ENCODE data around the gene MORN4. TPM values are rescaled to one million over a fixed set of nuclear protein-coding genes. Genes with fewer than 3 reads are reported as not detected.

MORN4 gene
- total and polyA plus RNA-seq, 4 donors: 4.1 to 16.1 (median 7.0) TPM

DNA sequence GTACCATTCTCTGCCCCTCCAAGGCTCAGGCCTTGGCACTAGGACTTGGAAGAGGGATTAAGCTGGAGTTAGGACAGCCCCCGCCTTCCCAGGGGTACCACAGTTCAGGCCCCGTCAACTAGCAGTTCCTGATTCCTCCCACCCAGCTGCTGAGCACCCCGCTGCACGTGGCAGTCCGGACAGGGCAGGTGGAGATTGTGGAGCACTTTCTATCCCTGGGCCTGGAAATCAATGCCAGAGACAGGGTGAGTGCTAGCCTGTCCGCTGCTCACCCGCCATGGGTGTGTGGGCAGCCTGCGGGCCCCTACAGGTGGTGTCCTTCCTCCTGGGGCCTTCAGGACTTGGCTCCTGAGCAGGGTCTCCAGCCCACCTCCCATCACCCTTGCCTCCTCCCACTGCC lies 51.1 kb downstream of the MORN4 start:
- H3K27me3 ChIP-seq (ENCODE audit: control insufficient read depth in 3 of 3, insufficient read depth in 3 of 3, low read length in 2 of 3): no peaks in the 10 kb centered on the region
- no peaks in the 10 kb centered on the region for H3K36me3 ChIP-seq (ENCODE audit: control insufficient read depth in 4 of 4, insufficient read depth in 4 of 4, low read length in 4 of 4)
- no peak overlapping the region for H3K27ac ChIP-seq (ENCODE audit: low read depth in 1 of 2, low read length in 1 of 2)
- H3K9me3 ChIP-seq (ENCODE audit: control insufficient read depth in 4 of 4, insufficient read depth in 3 of 4, low read length in 3 of 4): no peaks in the 10 kb centered on the region
- H3K4me1 ChIP-seq (ENCODE audit: control insufficient read depth in 5 of 5, insufficient read depth in 5 of 5, low read length in 5 of 5): peaks cover 0 to 3% (median 0%) of the 10 kb centered on the region in 5 donors
- no peak overlapping the region for H3K4me3 ChIP-seq
- ATAC-seq (ENCODE audit: insufficient read depth, low FRiP score) (no peak), DNase-seq (no peak)
- WGBS, 2 donors: 89 to 95% methylated on average over 7 to 8 of the region's 8 CpGs
- TF ChIP-seq, protein P1, sequence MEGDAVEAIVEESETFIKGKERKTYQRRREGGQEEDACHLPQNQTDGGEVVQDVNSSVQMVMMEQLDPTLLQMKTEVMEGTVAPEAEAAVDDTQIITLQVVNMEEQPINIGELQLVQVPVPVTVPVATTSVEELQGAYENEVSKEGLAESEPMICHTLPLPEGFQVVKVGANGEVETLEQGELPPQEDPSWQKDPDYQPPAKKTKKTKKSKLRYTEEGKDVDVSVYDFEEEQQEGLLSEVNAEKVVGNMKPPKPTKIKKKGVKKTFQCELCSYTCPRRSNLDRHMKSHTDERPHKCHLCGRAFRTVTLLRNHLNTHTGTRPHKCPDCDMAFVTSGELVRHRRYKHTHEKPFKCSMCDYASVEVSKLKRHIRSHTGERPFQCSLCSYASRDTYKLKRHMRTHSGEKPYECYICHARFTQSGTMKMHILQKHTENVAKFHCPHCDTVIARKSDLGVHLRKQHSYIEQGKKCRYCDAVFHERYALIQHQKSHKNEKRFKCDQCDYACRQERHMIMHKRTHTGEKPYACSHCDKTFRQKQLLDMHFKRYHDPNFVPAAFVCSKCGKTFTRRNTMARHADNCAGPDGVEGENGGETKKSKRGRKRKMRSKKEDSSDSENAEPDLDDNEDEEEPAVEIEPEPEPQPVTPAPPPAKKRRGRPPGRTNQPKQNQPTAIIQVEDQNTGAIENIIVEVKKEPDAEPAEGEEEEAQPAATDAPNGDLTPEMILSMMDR (IDR thresholded peaks at IDR 0.05; ENCODE audit: control extremely low read depth, extremely low read depth): no peak
- no peak overlapping the region for H3K9ac ChIP-seq (ENCODE audit: insufficient read depth in 1 of 2, low read length in 2 of 2)

DNA sequence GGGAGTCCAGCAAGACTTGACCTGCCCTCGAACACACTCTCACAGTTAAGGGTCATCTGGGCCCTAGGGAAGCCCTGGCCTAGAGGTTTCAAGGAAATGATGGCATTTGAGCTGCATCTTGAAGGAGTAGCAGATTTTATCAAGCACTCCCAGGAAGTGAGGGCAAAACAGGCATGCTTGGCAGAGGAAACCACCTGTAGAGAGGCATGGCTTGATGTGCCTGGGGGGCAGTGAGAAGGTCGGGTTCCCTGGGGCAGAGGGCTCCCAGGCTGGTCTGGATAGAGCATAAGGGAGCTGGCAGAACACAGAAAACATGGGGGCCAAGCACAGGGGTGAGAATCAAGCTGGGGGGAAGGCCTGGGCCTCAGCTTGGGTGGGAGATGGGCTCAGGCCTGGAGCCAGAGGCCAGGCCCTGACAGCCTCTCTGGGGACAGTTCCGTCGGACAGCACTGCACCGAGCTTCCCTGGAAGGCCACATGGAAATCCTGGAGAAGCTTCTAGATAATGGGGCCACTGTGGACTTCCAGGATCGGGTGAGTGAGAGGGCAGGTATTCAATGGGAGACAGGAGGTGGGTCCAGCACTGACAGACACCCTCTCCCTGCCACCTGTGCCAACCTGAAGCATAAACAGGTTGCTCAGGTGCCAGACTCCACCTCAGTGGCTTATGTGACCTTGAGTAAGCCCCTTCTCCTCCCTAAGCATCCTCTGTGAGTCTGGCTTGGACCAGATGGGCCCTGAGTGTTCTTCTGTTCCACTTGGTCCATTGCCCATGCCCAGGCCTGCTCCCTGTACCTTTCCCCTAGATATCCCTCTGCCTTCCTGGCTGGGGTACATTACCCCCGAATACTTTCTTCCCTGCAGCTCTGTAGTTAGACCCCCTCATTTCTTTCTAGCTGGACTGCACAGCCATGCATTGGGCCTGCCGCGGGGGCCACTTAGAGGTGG lies 52.6 kb downstream of the MORN4 start:
- TF ChIP-seq, protein P1 (IDR thresholded peaks at IDR 0.05; ENCODE audit: control extremely low read depth, extremely low read depth): no peak
- Histone ChIP-seq H3K9ac (ENCODE audit: insufficient read depth in 1 of 2, low read length in 2 of 2) (no peak overlapping the region), H3K4me1 (ENCODE audit: control insufficient read depth in 5 of 5, insufficient read depth in 5 of 5, low read length in 5 of 5) (peaks cover 0 to 4% (median 0%) of the 10 kb centered on the region in 5 donors), H3K4me3 (no peak overlapping the region), H3K27ac (ENCODE audit: low read depth in 1 of 2, low read length in 1 of 2) (no peak overlapping the region), H3K9me3 (ENCODE audit: control insufficient read depth in 4 of 4, insufficient read depth in 3 of 4, low read length in 3 of 4) (no peaks in the 10 kb centered on the region), H3K36me3 (ENCODE audit: control insufficient read depth in 4 of 4, insufficient read depth in 4 of 4, low read length in 4 of 4) (no peaks in the 10 kb centered on the region), H3K27me3 (ENCODE audit: control insufficient read depth in 3 of 3, insufficient read depth in 3 of 3, low read length in 2 of 3) (no peaks in the 10 kb centered on the region)
- ATAC-seq (ENCODE audit: insufficient read depth, low FRiP score): no peak
- no peak for DNase-seq
- WGBS, 2 donors: 87 to 91% methylated on average over 9 of the region's 9 CpGs

- H3K4me3 ChIP-seq: no peak overlapping the region
- ATAC-seq (ENCODE audit: insufficient read depth, low FRiP score) (no peak), DNase-seq (no peak)
- H3K9ac ChIP-seq (ENCODE audit: insufficient read depth in 1 of 2, low read length in 2 of 2): no peak overlapping the region
- H3K27me3 ChIP-seq (ENCODE audit: control insufficient read depth in 3 of 3, insufficient read depth in 3 of 3, low read length in 2 of 3): no peaks in the 10 kb centered on the region
- TF ChIP-seq, protein P1 (IDR thresholded peaks at IDR 0.05; ENCODE audit: control extremely low read depth, extremely low read depth): no peak
- 70 to 86% methylated on average over 40 of the region's 40 CpGs for WGBS, 2 donors
- no peaks in the 10 kb centered on the region for H3K36me3 ChIP-seq (ENCODE audit: control insufficient read depth in 4 of 4, insufficient read depth in 4 of 4, low read length in 4 of 4)
- no peaks in the 10 kb centered on the region for H3K9me3 ChIP-seq (ENCODE audit: control insufficient read depth in 4 of 4, insufficient read depth in 3 of 4, low read length in 3 of 4)
- no peak overlapping the region for H3K27ac ChIP-seq (ENCODE audit: low read depth in 1 of 2, low read length in 1 of 2)
- peaks cover 0 to 9% (median 0%) of the 10 kb centered on the region in 5 donors for H3K4me1 ChIP-seq (ENCODE audit: control insufficient read depth in 5 of 5, insufficient read depth in 5 of 5, low read length in 5 of 5)
Observed at GRCh38 chr10:97578171-97578844, 55.0 kb downstream of the MORN4 start.

Data from lung (tissue), 12 donors.